Thyroid gland (tissue), 4 donors: Measurements from ENCODE around the gene PCP2.

Experiments used
- POLR2A ChIP-seq, 2 donors: fragments of 450-650 bp; IDR thresholded peaks; one replicate each; pipeline ENCODE4 v1.6.1; 2017; ENCODE audit warnings: antibody characterized with exemption in 2 of 2, mild to moderate bottlenecking in 2 of 2, moderate library complexity in 1 of 2
- TF ChIP-seq, protein P1 (sequence below), 6 experiments: fragments of 200-600 bp in 3 of 6; fragments of 450-650 bp in 3 of 6; sonication (generic) in 3 of 6; IDR thresholded peaks; one replicate each; pipeline ENCODE4 v1.5.1; 2016 to 2019; ENCODE audit warnings: antibody characterized with exemption in 6 of 6, mild to moderate bottlenecking in 2 of 6, inconsistent platforms in 1 of 6, moderate library complexity in 1 of 6

DNA sequence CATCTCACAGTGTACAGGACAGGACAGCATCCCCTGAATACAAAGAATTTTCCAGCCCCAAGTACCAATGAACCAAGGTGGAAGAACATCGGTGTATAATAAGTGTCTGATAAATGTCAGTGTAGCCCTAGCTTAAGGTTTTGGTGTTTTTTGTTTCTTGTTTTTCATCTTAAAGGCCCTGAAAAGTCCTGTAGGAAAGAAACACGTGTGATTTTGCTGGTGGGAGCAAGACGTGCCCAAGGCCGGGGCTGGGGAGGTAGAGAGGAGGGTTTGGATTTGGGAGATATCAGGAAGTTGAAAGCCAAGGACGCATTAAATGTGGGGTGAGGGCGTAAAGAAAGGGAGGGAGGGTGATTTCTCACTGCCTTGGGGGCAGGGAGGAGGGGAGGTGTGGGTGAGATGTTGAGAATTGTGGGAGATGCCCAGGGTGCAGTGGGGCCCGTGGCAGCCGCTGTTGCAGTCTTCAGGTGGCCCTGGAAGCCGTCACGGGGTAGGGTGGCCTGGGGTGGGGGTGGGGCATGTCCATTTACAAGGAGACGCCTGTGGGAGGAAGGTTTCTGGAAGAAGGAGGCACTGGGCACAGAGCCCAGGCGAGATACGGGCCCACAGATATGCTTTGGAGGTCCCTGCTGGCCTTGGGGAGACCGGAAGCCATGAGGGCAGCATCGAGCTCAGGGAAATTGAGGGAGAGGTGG lies 31.1 kb downstream of the PCP2 start:
- no peak for TF ChIP-seq POLR2A (IDR thresholded peaks at IDR 0.05)
- TF ChIP-seq, protein P1, sequence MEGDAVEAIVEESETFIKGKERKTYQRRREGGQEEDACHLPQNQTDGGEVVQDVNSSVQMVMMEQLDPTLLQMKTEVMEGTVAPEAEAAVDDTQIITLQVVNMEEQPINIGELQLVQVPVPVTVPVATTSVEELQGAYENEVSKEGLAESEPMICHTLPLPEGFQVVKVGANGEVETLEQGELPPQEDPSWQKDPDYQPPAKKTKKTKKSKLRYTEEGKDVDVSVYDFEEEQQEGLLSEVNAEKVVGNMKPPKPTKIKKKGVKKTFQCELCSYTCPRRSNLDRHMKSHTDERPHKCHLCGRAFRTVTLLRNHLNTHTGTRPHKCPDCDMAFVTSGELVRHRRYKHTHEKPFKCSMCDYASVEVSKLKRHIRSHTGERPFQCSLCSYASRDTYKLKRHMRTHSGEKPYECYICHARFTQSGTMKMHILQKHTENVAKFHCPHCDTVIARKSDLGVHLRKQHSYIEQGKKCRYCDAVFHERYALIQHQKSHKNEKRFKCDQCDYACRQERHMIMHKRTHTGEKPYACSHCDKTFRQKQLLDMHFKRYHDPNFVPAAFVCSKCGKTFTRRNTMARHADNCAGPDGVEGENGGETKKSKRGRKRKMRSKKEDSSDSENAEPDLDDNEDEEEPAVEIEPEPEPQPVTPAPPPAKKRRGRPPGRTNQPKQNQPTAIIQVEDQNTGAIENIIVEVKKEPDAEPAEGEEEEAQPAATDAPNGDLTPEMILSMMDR (IDR thresholded peaks at IDR 0.05): no peak
